Right lobe of liver (tissue), 6 donors: ENCODE results near the gene P3H2. TPM values are rescaled to one million over a fixed set of nuclear protein-coding genes. Genes with fewer than 3 reads are reported as not detected.

Experiments used
- ATAC-seq, 4 donors: fragments of 200-7000 bp; cut with Tn5 transposase; one replicate each; pipeline ENCODE4 v1.9.1; 2020; ENCODE audit warnings: mild to moderate bottlenecking in 4 of 4, moderate library complexity in 4 of 4
- DNase-seq, 3 donors: peaks; one replicate each; pipeline ENCODE4 v3.0.0-alpha.2; 2020
- H3K27ac ChIP-seq, 3 donors: fragments of 200-600 bp; one replicate each; pipeline ENCODE4 v1.8.0; 2022
- H3K27me3 ChIP-seq, 2 donors: fragments of 200-600 bp; one replicate each; pipeline ENCODE4 v1.8.0; 2022
- H3K36me3 ChIP-seq, 4 donors: fragments of 200-600 bp; sonication (generic) in 1 of 4; one replicate each; pipeline versions ENCODE4 v1.5.1 to v1.8.0; 2017 to 2022; ENCODE audit warnings: control low read depth in 1 of 4
- H3K4me1 ChIP-seq, 4 donors: fragments of 200-600 bp; sonication (generic) in 1 of 4; one replicate each; pipeline versions ENCODE4 v1.5.1 to v1.8.0; 2017 to 2022; ENCODE audit warnings: control low read depth in 1 of 4
- H3K4me3 ChIP-seq, 3 donors: fragments of 200-600 bp; one replicate each; pipeline ENCODE4 v1.8.0; 2022
- H3K9me3 ChIP-seq, 4 donors: fragments of 200-600 bp; sonication (generic) in 1 of 4; one replicate each; pipeline versions ENCODE4 v1.5.1 to v1.8.0; 2017 to 2022; ENCODE audit warnings: control low read depth in 1 of 4
- CTCF ChIP-seq, 4 donors: fragments of 200-600 bp in 3 of 4; fragments of 450-650 bp in 1 of 4; IDR thresholded peaks; one replicate each; pipeline versions ENCODE4 v1.5.1 to v1.8.0; 2016 to 2022; ENCODE audit warnings: antibody characterized with exemption in 4 of 4, mild to moderate bottlenecking in 2 of 4
- POLR2A ChIP-seq: fragments of 450-650 bp; IDR thresholded peaks from one replicate; pipeline ENCODE4 v1.6.1; 2017; ENCODE audit warnings: antibody characterized with exemption, mild to moderate bottlenecking
- WGBS: methylation state at CpG from one replicate; pipeline ENCODE4 v1.1.6; 2018; ENCODE audit warnings: low coverage, low lambda C conversion rate; ENCODE audit not compliant: insufficient coverage; ENCODE audit errors: missing lambda C conversion rate; 5-methylcytosine and 5-hydroxymethylcytosine counted together
- intact Hi-C, 2 donors: fragments of 100-400 bp; cut with DNase I; formaldehyde crosslinking; loops; one replicate each; pipeline versions ENCODE4 v1.11.2 to v1.14.1; 2022
- total RNA-seq, 6 experiments: library from RNA; depleted of rRNA in 2 of 6; stranded (reverse); fragments of >200 nt in 2 of 6; fragmentation: NEBNext Ultra II Directional in 3 of 6; extraction: Animal tissue kit (Norgen Biotek cat#: 25700) in 3 of 6; gene quantifications; one replicate each; pipeline versions ENCODE4 v1.1.0 to v1.2.4, GENCODE V29; 2016 to 2023
- donor health status: DM: no; HTN: yes; CAD: no.
- donor health status: DM: no; HTN: no; CAD: no.
- donor health status: DM: no; HTN: no; CAD: no.
- donor health status: DM: no; HTN: yes; CAD: no.
- donor health status: DM: no; HTN: yes; CAD: no.

P3H2 gene
- total RNA-seq, 6 experiments from 2014 or later = 3.2 to 8.7 (median 6.5) TPM

- intact Hi-C loops = no loop called here
- Histone ChIP-seq H3K27me3 (no peaks in the 10 kb centered on the region), H3K27ac (no peak overlapping the region), H3K4me3 (no peak overlapping the region), H3K36me3 (no peaks in the 10 kb centered on the region), H3K9me3 (no peaks in the 10 kb centered on the region), H3K4me1 (no peaks in the 10 kb centered on the region)
- peak in 3 of 4 donors; percentile 32 to 95 (median 45) for ATAC-seq
- 33% methylated on average over 4 of the region's 4 CpGs for whole genome bisulfite sequencing
- no peak for DNase-seq
- TF ChIP-seq POLR2A = no peak
Observed at GRCh38 chr3:190012314-190012782, 108.3 kb downstream of the P3H2 start.

GRCh38 chr3:190010486-190010885, 110.2 kb downstream of the P3H2 start:
- 43% methylated on average over 2 of the region's 2 CpGs for WGBS
- Histone ChIP-seq H3K36me3 (no peaks in the 10 kb centered on the region), H3K4me1 (no peaks in the 10 kb centered on the region)

GRCh38 chr3:190009614-190010013, 111.1 kb downstream of the P3H2 start:
- WGBS = 46% methylated on average over 1 of the region's 1 CpG
- no peak overlapping the region for H3K27ac ChIP-seq
- H3K4me1 ChIP-seq = no peaks in the 10 kb centered on the region
- H3K4me3 ChIP-seq = no peak overlapping the region
- DNase-seq (no peak), ATAC-seq (no peak)
- H3K36me3 ChIP-seq = no peaks in the 10 kb centered on the region
- H3K27me3 ChIP-seq = no peaks in the 10 kb centered on the region
- no peaks in the 10 kb centered on the region for H3K9me3 ChIP-seq
- intact Hi-C loops = no loop called here
- TF ChIP-seq CTCF (IDR thresholded peaks at IDR 0.05) (no peak), POLR2A (no peak)

More at GRCh38 chr3:190010486-190010885, 110.2 kb downstream of the P3H2 start:
- DNase-seq (no peak), ATAC-seq (no peak)
- H3K9me3 ChIP-seq = no peaks in the 10 kb centered on the region
- TF ChIP-seq POLR2A (no peak), CTCF (IDR thresholded peaks at IDR 0.05) (no peak)
- intact Hi-C loops = no loop called here
- H3K4me3 ChIP-seq = no peak overlapping the region
- no peaks in the 10 kb centered on the region for H3K27me3 ChIP-seq
- no peak overlapping the region for H3K27ac ChIP-seq

- Histone ChIP-seq H3K4me1 (no peaks in the 10 kb centered on the region), H3K27ac (no peak overlapping the region), H3K36me3 (no peaks in the 10 kb centered on the region), H3K27me3 (no peaks in the 10 kb centered on the region), H3K4me3 (no peak overlapping the region), H3K9me3 (no peaks in the 10 kb centered on the region)
- ATAC-seq (no peak), DNase-seq (no peak)
- TF ChIP-seq CTCF (IDR thresholded peaks at IDR 0.05) (no peak), POLR2A (no peak)
- intact Hi-C loops = no loop called here
- 59% methylated on average over 2 of the region's 2 CpGs for WGBS
Observed at GRCh38 chr3:190008432-190008831, 112.3 kb downstream of the P3H2 start.

GRCh38 chr3:190005343-190006113, 115.2 kb downstream of the P3H2 start:
- TF ChIP-seq CTCF (IDR thresholded peaks at IDR 0.05) = no peak
- no peak for TF ChIP-seq POLR2A
- WGBS = 71% methylated on average over 4 of the region's 4 CpGs
- intact Hi-C loops = no loop called here
- Histone ChIP-seq H3K27me3 (no peaks in the 10 kb centered on the region), H3K9me3 (no peaks in the 10 kb centered on the region), H3K4me1 (no peaks in the 10 kb centered on the region), H3K27ac (no peak overlapping the region), H3K36me3 (no peaks in the 10 kb centered on the region), H3K4me3 (no peak overlapping the region)
- DNase-seq (no peak), ATAC-seq (no peak)
